Suprapubic skin (tissue), 4 donors: ENCODE data around the gene CPB1.

ENCODE experiments used
- EP300 ChIP-seq: sonication (generic); formaldehyde crosslinking; IDR thresholded peaks from one replicate; pipeline ENCODE4 v1.6.1; 2017; ENCODE audit warnings: antibody characterized with exemption
- POLR2AphosphoS5 ChIP-seq, 3 donors: sonication (generic); formaldehyde crosslinking; IDR thresholded peaks; one replicate each; pipeline ENCODE4 v1.6.1; 2017; ENCODE audit warnings: antibody characterized with exemption in 3 of 3
- TF ChIP-seq, protein P1 (sequence below), 2 donors: fragments of 200-600 bp in 1 of 2; fragments of 450-650 bp in 1 of 2; sonication (generic) in 1 of 2; IDR thresholded peaks; one replicate each; pipeline ENCODE4 v1.5.1; 2016 to 2019; ENCODE audit warnings: antibody characterized with exemption in 2 of 2, mild to moderate bottlenecking in 1 of 2, moderate library complexity in 1 of 2

DNA sequence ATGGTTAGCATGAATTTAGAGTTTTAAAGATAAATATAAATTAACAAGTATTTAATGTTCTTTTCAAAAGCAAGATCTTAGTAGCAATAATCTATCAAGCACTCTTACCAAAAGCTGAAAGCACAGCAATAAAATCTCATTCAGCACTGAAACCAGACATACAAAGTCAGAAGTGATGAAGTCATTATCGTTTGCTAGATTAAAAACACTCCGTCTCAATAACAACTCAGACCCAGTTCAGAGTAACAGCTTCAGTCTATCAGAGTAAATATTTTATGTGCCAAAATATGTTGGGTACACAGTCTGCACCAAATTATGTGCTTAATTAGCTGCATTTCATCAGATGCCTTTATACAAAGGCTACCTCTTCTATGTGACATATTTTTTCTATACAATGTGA, 79.1 kb downstream of the CPB1 start:
- TF ChIP-seq EP300 (no peak), POLR2AphosphoS5 (IDR thresholded peaks at IDR 0.05) (no peak)
- TF ChIP-seq, protein P1, sequence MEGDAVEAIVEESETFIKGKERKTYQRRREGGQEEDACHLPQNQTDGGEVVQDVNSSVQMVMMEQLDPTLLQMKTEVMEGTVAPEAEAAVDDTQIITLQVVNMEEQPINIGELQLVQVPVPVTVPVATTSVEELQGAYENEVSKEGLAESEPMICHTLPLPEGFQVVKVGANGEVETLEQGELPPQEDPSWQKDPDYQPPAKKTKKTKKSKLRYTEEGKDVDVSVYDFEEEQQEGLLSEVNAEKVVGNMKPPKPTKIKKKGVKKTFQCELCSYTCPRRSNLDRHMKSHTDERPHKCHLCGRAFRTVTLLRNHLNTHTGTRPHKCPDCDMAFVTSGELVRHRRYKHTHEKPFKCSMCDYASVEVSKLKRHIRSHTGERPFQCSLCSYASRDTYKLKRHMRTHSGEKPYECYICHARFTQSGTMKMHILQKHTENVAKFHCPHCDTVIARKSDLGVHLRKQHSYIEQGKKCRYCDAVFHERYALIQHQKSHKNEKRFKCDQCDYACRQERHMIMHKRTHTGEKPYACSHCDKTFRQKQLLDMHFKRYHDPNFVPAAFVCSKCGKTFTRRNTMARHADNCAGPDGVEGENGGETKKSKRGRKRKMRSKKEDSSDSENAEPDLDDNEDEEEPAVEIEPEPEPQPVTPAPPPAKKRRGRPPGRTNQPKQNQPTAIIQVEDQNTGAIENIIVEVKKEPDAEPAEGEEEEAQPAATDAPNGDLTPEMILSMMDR (IDR thresholded peaks at IDR 0.05): no peak
